B cell (primary cell): ENCODE data around the gene MALL.

Experiments used
- EZH2 ChIP-seq: IDR thresholded peaks from 2 replicates; pipeline ENCODE4 v1.6.1; 2012; ENCODE audit warnings: borderline replicate concordance, low read depth, mild to moderate bottlenecking, moderate library complexity, low read length; ENCODE audit not compliant: insufficient read depth, poor library complexity, severe bottlenecking
- TF ChIP-seq, protein P1 (sequence below): fragments of 200-600 bp; IDR thresholded peaks from one replicate; pipeline ENCODE4 v1.8.0; 2022; ENCODE audit warnings: antibody characterized with exemption, mild to moderate bottlenecking

DNA sequence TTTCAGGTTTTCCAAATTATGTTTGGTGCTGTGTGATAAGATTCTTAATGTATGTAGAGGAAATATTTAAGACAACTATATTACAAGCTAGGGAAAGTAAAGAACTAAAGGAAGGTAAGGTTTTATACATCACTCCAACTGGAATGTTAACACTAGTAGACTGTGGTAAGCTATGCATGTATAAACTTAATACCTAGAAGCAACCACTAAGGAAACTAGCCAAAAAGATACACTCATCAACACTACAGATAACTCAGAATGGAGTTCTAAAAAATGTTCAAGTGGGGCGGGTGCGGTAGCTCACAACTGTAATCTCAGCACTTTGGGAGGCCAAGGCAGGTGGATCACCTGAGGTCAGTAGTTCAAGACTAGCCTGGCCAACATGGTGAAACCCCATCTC, 37.8 kb upstream of the MALL start:
- TF ChIP-seq, protein P1, sequence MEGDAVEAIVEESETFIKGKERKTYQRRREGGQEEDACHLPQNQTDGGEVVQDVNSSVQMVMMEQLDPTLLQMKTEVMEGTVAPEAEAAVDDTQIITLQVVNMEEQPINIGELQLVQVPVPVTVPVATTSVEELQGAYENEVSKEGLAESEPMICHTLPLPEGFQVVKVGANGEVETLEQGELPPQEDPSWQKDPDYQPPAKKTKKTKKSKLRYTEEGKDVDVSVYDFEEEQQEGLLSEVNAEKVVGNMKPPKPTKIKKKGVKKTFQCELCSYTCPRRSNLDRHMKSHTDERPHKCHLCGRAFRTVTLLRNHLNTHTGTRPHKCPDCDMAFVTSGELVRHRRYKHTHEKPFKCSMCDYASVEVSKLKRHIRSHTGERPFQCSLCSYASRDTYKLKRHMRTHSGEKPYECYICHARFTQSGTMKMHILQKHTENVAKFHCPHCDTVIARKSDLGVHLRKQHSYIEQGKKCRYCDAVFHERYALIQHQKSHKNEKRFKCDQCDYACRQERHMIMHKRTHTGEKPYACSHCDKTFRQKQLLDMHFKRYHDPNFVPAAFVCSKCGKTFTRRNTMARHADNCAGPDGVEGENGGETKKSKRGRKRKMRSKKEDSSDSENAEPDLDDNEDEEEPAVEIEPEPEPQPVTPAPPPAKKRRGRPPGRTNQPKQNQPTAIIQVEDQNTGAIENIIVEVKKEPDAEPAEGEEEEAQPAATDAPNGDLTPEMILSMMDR, result no peak
- no peak for TF ChIP-seq EZH2
